Measurements from ENCODE around the gene PCGF6.

The PCGF6 gene

GRCh38 chr10:103373544-103373943 is 22.6 kb upstream of the PCGF6 start:
- no peak for TF ChIP-seq NFIC (IDR thresholded peaks at IDR 0.05)
- no peak for TF ChIP-seq ZBTB7A (IDR thresholded peaks at IDR 0.05; ENCODE audit: low read depth)
- TF ChIP-seq, protein P1, sequence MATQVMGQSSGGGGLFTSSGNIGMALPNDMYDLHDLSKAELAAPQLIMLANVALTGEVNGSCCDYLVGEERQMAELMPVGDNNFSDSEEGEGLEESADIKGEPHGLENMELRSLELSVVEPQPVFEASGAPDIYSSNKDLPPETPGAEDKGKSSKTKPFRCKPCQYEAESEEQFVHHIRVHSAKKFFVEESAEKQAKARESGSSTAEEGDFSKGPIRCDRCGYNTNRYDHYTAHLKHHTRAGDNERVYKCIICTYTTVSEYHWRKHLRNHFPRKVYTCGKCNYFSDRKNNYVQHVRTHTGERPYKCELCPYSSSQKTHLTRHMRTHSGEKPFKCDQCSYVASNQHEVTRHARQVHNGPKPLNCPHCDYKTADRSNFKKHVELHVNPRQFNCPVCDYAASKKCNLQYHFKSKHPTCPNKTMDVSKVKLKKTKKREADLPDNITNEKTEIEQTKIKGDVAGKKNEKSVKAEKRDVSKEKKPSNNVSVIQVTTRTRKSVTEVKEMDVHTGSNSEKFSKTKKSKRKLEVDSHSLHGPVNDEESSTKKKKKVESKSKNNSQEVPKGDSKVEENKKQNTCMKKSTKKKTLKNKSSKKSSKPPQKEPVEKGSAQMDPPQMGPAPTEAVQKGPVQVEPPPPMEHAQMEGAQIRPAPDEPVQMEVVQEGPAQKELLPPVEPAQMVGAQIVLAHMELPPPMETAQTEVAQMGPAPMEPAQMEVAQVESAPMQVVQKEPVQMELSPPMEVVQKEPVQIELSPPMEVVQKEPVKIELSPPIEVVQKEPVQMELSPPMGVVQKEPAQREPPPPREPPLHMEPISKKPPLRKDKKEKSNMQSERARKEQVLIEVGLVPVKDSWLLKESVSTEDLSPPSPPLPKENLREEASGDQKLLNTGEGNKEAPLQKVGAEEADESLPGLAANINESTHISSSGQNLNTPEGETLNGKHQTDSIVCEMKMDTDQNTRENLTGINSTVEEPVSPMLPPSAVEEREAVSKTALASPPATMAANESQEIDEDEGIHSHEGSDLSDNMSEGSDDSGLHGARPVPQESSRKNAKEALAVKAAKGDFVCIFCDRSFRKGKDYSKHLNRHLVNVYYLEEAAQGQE (IDR thresholded peaks at IDR 0.05; ENCODE audit: low read depth), result no peak
- no peak for TF ChIP-seq TEAD4 (IDR thresholded peaks at IDR 0.05)
- TF ChIP-seq CEBPB (IDR thresholded peaks at IDR 0.05), result no peak
- TF ChIP-seq, protein P2, sequence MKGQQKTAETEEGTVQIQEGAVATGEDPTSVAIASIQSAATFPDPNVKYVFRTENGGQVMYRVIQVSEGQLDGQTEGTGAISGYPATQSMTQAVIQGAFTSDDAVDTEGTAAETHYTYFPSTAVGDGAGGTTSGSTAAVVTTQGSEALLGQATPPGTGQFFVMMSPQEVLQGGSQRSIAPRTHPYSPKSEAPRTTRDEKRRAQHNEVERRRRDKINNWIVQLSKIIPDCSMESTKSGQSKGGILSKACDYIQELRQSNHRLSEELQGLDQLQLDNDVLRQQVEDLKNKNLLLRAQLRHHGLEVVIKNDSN (IDR thresholded peaks at IDR 0.05), result no peak
- TF ChIP-seq YY1 (IDR thresholded peaks at IDR 0.05; ENCODE audit: low read depth), result no peak
- TF ChIP-seq, protein P3, sequence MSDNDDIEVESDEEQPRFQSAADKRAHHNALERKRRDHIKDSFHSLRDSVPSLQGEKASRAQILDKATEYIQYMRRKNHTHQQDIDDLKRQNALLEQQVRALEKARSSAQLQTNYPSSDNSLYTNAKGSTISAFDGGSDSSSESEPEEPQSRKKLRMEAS (IDR thresholded peaks at IDR 0.05), result no peak

DNA sequence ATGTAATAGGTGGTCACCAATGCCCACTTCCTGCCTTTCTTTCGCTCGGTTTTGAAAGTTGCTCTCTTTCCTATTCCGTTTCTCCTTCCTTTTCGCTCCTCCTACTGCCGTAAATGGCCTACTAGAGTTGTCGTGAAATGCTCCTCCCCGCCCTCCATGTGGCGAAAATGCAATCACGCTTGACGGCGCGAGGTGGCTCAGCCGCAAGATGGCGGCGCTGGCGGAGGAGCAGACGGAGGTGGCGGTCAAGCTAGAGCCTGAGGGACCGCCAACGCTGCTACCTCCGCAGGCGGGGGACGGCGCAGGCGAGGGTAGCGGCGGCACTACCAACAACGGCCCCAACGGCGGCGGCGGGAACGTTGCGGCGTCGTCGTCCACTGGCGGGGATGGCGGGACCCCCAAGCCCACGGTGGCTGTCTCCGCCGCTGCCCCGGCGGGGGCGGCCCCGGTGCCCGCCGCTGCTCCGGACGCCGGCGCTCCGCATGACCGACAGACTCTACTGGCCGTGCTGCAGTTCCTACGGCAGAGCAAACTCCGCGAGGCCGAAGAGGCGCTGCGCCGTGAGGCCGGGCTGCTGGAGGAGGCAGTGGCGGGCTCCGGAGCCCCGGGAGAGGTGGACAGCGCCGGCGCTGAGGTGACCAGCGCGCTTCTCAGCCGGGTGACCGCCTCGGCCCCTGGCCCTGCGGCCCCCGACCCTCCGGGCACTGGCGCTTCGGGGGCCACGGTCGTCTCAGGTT is 17.0 kb upstream of the PCGF6 start, which contains the start of gene TAF5:
Gene TAF5, plus strand, starts transcription at position 195 of the 737 bp plus-strand sequence. Its CDS starts 14 bp downstream, at position 209.
- TF ChIP-seq CREB1 (IDR thresholded peaks at IDR 0.05; ENCODE audit: low read depth) (peak; percentile 65; the same call in 1 of the 2 replicates), TAF1 (IDR thresholded peaks at IDR 0.05; ENCODE audit: low read depth) (peak; percentile 100), EP300 (IDR thresholded peaks at IDR 0.05; ENCODE audit: borderline replicate concordance) (peak; percentile 44; the same call in 1 of the 2 replicates), CEBPB (IDR thresholded peaks at IDR 0.05) (peak; percentile 64), NFIC (IDR thresholded peaks at IDR 0.05) (peak; percentile 53), YY1 (IDR thresholded peaks at IDR 0.05; ENCODE audit: low read depth) (peak; percentile 100), FOXM1 (IDR thresholded peaks at IDR 0.05; ENCODE audit: borderline replicate concordance, low read depth) (peak; percentile 94), TCF12 (IDR thresholded peaks at IDR 0.05; ENCODE audit: low read depth) (peak; percentile 68), TEAD4 (IDR thresholded peaks at IDR 0.05) (peak; percentile 75), EGR1 (IDR thresholded peaks at IDR 0.05) (peak; percentile 59), RAD21 (IDR thresholded peaks at IDR 0.05; ENCODE audit: low read depth) (no peak), ZBTB7A (IDR thresholded peaks at IDR 0.05; ENCODE audit: low read depth) (no peak; the same call in 1 of the 2 replicates)
- TF ChIP-seq, protein P1 (IDR thresholded peaks at IDR 0.05; ENCODE audit: low read depth), result peak; percentile 60
- TF ChIP-seq, protein P2 (IDR thresholded peaks at IDR 0.05), result peak; percentile 80
- TF ChIP-seq, protein P3 (IDR thresholded peaks at IDR 0.05), result peak; percentile 96

GRCh38 chr10:103367379-103367781 is 16.4 kb upstream of the PCGF6 start:
- no peak for TF ChIP-seq FOXM1 (IDR thresholded peaks at IDR 0.05; ENCODE audit: borderline replicate concordance, low read depth)
- TF ChIP-seq, protein P1 (IDR thresholded peaks at IDR 0.05; ENCODE audit: low read depth), result no peak
- TF ChIP-seq NFIC (IDR thresholded peaks at IDR 0.05), result no peak
- no peak for TF ChIP-seq ZBTB7A (IDR thresholded peaks at IDR 0.05; ENCODE audit: low read depth)
- no peak for TF ChIP-seq CEBPB (IDR thresholded peaks at IDR 0.05)
- no peak for TF ChIP-seq TEAD4 (IDR thresholded peaks at IDR 0.05)

GRCh38 chr10:103355906-103356599 is 5.1 kb upstream of the PCGF6 start:
- TF ChIP-seq YY1 (IDR thresholded peaks at IDR 0.05; ENCODE audit: low read depth) (no peak), ZBTB7A (IDR thresholded peaks at IDR 0.05; ENCODE audit: low read depth) (no peak), TEAD4 (IDR thresholded peaks at IDR 0.05) (no peak), TAF1 (IDR thresholded peaks at IDR 0.05; ENCODE audit: low read depth) (no peak), TCF12 (IDR thresholded peaks at IDR 0.05; ENCODE audit: low read depth) (no peak), FOXM1 (IDR thresholded peaks at IDR 0.05; ENCODE audit: borderline replicate concordance, low read depth) (no peak), CREB1 (IDR thresholded peaks at IDR 0.05; ENCODE audit: low read depth) (no peak)
- TF ChIP-seq, protein P3 (IDR thresholded peaks at IDR 0.05), result no peak
- TF ChIP-seq, protein P2 (IDR thresholded peaks at IDR 0.05), result no peak

All from Ishikawa (cell line).